ENCODE data around the gene SRC.

The SRC gene

DNA sequence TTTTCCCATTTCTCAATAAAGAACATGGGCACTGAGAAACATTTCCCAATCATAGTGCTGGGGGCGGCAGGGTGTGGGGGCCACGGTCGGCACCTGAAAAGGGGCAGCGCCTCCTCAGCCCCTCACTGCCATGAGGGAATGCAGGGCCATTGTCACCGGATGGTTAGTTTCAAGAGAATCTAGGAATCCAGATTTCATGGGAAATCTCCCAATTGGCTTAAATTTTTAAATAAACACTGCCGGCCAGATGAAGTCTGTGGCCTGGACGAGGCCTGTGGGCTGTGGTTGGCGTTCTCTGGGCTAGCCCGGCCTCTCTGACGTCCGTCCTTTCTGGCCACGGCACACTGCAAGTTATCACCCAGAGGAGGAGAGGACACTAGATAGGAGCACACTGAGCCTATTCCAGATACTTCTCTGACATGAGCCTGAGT is 30.9 kb upstream of the SRC start:
- no peak for DNase-seq (ENCODE audit: low read depth, low spot score)

DNA sequence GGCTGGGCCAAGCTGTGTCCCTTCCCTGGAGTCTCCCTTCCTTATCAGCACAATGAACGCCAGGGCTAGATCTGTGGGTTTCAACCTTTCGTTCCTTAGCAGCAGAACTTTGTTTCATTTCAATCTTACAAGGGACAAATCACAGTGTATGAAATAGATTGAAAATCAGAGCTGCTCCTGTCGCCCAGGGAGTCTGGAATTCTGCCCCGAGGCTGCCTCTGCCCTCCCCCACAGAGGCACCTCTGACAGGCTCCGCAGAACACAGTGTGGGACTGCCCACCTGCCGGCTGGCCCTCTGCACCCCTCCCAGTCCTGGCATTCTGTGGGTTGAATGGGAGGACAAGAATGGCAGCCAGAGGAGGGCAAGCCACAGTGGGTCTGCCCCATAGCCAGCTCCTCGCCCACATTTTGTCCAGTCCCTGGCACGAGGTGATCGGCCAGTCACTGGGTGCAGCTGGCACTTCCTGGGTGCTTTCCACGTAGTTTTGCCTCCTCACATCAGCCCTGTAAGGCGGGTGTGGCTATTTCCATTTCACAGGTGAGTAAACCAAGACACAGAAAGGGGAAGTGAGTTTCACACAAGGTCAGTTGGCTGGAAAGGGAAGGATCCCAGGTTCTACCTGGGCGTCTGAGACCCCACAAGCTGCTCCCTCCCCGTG is 30.4 kb upstream of the SRC start:
- no peak for DNase-seq (ENCODE audit: low read depth, low spot score)

DNA sequence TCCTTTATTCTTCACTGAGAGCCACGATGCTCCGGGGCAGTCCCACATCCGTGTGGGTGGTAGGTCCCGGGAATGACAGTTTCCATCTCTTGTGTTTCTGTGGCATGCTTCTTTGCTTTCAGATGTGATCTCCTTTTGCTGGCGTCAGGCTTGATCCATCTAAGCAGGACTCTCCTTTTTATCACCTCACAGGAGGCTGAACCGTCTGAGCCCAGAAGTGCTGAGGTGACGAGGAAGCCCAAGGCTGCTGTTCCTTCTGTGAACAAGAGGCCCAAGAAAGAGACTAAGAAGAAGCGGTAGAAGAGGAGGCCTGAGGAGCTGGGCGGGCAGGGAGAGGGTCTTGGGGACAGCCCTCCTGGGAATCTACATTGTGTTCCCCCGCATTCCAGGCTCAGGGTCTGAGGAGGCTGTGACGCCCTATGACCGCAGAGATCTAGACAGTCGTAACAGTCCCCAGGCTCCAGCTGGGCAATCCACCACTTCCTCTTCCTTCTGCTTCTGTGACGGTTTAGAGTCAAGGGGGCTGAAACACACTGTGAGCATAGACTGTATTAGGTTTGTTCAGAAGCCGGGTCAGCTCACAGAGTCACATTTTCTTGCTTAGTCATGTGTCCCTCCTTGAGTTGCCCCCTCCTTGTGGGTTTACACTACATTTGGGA is 29.7 kb upstream of the SRC start:
- DNase-seq (ENCODE audit: low read depth, low spot score), result no peak

DNA sequence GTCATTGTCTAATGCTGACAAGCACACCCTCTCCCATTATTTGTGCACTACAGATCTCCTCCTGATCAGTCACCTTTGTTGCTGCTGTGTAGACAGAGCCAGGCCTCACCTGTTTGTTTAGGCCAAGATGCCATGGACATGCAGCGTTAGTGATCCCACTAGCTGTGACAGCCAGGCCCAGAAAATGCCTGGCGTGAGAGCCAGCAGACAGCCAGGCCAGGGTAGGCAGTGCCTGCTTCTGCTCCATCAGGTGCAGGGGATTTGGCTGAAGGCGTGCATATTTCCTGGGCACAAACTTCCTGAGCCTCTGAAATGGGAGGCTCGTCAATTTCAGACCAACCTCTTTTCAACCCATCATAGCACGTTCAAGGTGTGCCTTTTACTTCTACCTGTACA is 29.2 kb upstream of the SRC start:
- DNase-seq (ENCODE audit: low read depth, low spot score), result no peak

DNA sequence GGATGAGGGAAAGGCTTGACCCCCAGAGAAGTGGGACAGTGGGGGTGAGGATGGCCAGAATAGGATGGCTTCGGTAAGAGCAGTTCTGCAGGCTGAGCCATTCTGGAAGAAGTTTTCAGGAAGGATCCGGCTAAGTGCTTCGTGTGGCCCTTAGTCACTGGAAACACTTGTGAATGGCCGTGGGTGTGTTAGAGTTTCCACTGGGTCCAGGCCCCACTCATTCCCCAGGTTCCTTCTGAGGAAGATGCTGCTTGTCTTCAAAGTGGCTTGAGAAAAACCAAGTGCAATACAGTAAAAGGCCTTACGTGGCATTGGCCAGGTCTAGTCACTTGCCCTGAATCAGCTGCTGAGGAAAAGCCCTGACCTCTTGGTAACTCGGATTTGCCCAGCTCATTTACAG is 28.6 kb upstream of the SRC start:
- no peak for DNase-seq (ENCODE audit: low read depth, low spot score)

DNA sequence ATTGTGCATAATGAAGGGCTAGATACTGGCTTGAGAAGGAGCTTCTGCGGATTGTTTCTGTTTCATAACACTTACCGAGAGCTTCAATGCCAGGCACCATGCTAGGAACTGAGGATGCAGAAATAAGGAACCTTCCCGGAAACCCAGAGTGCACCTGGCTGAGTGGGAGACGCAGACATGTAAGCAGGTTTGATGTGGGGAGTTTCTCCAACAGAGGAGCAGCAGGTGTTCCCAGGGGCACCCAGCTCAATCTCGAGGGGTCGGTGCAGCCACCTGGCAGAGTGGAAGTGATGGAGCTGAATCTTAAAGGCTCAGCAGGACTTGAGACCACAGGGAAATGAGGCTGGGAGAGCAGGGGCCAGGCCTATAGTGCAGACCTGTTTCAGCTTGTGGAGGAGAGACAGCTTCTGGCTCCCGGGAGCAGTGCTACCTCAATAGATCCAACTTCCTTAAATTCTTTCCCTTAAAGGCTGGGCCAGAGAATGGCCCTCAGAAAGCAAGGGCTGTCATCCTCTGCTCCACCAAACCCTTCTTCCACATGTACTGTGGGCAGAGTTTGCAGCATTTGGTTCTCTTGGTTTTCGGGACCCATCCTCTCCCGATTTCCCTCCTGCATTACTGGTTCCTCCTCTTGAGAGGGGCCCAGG is 27.8 kb upstream of the SRC start:
- DNase-seq (ENCODE audit: low read depth, low spot score), result no peak

DNA sequence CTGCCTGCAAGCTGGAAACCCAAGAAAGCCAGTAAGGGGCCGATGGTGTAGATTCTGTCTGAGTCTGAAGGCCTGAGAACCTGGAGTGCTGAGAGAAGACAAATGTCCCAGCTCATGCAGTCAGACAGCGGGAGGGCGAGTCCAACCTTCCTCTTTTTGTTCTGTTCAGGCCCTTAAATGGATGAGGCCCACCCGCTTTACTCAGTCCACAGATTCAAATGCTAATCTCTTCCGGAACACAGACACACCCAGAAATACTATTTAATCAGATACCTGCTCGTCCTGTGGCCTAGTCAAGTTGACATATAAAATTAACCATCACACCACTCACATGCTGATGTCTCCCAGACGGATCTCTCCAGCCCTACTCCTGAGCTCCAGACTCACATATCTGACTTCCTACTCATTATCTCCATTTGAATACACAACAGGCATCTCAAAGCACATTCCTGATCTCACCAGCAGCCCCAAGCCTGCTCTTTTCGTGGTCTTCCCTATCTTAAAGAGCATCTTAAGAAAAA is 26.7 kb upstream of the SRC start:
- DNase-seq (ENCODE audit: low read depth, low spot score), result no peak

DNA sequence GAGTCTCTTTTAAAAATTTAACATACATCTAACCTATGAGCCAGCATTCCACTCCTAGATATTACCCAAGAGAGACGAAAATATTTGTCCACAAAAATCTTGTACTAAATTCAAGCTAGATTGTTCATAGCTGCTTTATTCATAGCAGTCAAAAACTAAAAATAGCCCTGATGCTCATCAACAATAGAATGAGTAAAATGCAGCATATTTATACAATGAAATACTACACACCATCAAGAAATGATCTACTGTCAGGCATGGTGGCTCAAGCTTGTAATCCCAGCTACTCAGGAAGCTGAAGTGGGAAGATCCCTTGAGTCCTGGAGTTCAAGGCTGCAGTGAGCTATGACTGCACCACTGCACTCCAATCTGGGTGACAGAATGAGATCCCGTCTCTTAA is 22.0 kb upstream of the SRC start:
- DNase-seq (ENCODE audit: low read depth, low spot score), result no peak

DNA sequence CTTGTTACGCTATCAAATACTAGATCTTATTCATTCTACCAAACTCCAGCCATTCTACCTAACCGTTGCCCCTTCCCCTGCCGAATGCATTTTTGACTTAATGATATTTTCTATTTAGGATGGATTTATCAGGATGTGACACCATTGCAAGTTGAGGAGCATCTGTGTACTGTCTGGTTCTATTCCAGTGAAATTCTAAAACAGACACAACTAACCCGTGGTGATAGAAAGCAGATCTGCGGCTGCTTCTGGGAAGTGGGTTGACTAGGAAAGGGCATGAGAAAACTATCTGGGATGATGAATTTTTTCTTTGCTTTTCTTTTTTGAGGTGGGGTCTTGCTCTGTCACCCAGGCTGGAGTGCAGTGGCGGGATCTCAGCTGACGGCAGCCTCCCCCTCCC is 20.7 kb upstream of the SRC start:
- DNase-seq (ENCODE audit: low read depth, low spot score), result no peak

DNA sequence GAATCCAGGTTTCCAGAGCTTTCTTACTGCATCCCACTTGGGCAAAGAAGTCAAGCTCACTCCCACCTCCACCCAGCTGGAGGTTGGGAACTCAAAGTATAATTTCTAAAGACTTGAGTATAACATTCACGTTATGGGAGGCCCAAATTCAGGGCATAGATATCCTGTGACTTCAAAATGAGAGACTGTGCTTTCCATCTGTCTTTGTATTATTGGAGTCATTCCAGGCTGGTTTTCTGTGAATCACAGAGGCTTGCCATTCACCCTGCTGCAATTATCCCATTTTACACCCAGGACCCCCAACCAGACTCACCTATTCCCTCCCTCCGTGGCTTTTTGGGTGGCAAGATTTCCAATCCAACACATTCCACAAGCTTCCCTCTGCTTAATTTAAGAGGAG is 19.3 kb upstream of the SRC start:
- no peak for DNase-seq (ENCODE audit: low read depth, low spot score)

DNA sequence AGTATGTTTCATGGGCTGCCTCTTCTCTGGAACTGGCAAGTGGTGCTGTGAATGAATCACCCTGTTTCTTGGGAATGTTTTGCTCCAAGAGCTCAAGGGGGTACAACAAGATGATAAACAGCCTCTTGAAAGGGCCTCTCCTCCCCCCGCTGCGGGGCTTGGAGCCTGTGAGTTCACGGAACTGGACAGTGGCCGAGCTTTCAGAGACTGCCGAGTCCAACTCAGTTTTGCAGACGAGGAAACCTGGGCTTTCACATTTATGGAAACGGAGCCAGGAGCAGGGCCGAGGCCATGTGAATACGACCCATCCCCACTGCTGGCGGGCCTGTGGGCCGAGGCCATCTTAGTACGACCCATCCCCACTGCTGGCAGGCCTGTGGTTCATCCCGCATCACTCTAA is 18.2 kb upstream of the SRC start:
- DNase-seq (ENCODE audit: low read depth, low spot score), result no peak

DNA sequence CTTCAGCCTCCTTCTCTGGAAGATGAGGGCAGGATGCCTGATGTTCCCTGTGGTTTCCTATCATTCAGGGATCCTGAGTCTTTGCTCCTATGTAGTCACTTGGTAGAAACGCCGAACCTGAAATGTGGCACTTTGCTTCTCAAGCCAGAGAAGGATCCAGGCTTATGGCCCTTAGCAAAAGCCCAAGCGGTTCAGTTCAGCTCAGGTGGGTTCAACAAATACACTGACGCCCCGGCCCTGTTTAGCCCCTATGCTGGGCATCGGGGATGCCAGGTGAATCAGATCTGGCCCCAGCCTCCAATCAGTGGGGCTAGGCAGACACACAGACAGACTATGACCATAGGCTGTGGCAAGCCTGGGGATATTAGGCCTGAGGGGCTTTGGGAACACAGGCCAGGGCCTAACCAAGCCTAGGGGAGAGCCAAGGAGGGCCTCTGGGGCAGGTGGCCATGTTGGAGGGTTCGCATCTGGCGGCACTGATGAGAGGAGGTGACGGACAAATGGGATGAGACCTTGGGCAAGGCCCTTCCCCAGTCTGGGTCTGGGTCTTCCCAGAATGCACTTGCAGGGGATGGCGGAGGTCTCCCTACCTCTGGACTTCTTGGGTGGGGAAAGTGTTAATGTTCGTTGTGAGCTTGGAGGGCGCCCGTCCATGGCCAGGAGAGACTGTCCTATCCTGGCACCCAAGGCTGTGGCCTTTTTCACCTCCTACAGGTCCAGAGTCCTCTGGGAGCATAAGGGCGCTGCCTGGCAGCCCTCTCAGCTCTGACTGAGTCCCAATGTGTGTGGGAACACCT is 17.6 kb upstream of the SRC start:
- no peak for DNase-seq (ENCODE audit: low read depth, low spot score)

DNA sequence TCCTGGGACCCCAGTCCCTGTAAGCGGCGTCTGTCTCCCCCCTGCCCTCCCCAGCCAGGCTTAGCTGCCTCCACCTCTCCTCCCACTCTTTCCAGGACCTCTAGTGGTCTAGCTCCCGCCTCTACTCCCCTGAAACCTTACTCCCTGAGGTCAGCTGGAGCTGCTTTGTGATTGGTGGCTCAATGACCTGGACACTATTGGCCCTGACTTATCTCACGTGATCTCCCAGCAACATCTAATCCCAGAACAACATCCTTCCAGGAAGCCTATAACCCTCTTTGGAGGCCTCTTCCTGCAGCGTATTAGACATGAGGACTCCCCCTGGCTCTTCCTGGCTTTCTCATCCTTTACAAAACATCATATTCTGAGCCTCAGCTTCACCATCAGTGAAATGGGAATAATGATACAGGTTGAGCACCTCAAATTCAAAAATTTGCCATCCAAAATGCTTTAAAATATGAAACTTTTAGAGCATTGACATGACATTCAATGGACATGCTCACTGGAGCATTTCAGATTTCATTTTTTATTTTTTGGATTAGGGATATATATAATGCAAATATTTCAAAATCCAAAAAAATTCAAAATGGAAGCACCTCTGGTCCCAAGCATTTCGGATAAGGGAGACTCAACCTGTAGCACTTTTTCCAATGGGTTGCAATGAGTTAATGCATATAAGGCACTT is 16.3 kb upstream of the SRC start:
- DNase-seq (ENCODE audit: low read depth, low spot score), result no peak

DNA sequence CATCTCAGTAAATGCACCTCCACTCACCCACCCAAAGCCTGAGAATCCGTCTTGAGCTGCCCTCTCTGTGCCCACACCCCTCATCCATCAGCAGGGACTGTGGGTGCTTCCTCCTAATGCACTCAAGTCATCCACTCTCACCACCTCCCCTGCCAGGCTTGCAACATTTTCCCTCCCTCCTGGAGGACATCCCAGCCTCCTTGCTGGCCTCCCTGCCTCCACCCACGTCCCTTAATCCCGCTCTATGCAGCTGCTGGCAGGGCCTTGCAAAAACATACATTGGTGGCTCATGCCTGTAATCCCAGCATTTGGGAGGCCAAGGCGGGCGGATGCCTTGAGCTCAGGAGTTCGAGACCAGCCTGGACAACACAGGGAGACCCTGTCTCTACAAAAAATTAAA is 15.6 kb upstream of the SRC start:
- DNase-seq (ENCODE audit: low read depth, low spot score), result no peak

DNA sequence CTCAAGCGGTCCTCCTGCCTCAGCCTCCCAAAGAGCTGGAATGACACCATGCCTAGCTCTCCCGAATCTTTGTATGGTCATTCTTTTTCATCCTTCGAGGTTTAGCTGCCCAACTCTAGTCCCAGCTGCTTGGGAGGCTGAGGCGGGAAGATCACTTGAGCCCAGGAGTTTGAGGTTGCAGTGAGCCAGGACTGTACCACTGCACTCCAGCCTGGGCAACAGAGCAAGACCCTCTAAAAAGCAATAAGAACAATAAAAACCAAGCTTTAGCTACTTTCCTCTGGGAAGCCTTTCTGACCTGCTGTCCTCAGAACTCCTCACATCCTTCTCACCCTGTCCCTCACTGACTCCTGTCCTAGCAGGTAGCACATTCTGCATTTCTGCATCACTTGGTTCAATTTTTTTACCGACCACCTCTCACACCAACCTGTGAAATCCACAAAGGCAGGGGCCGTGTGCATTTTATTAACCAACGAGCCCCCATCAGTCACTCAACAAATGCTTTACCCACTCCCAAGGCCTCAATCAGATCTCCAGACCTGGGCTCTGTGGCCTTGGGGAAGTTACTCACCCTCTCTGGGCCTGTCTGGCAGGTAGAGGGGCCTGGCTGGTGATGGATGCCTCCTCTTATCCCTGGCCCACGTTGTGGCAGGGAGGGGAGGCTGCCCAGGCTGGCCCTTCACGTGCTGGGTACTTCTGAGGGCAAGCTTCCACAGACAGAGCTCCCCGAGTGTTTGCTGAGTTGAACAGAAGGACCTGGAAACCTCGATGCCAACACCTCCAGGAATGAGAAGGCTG is 14.7 kb upstream of the SRC start:
- DNase-seq (ENCODE audit: low read depth, low spot score), result no peak

DNA sequence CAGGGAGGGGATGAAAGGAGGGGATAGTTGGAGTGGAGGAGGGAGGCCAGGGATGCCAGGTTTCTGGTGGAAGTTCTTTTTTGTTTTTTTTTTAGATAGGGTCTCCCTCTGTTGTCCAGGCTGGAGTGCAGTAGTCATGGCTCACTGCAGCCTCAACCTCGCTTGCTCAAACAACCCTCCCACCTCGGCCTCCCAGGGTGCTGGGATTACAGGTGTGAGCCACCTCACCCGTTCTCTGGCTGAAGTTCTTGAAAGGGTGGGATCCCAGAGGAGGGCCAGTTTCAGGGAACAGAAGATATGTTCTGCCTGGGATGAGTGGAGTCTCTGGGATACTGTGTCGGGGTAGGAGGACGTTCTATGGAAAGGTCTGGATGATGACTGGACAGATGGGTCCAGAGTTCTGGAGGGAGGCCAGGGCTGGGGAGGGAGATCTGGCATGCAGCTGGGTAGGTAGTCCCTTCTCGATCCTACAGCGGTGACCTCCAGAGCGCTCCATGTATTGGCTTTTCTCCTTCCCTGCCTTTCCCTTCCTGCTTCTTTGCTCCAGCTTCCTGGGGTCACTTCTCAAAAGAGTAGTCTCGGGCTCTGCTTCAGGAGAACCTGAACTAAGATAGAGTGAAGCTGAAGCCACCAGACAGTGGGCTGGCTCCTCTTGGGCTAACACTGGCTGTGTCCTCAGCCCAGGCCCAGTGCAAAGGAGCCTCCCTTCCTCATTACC is 12.7 kb upstream of the SRC start:
- no peak for DNase-seq (ENCODE audit: low read depth, low spot score)

DNA sequence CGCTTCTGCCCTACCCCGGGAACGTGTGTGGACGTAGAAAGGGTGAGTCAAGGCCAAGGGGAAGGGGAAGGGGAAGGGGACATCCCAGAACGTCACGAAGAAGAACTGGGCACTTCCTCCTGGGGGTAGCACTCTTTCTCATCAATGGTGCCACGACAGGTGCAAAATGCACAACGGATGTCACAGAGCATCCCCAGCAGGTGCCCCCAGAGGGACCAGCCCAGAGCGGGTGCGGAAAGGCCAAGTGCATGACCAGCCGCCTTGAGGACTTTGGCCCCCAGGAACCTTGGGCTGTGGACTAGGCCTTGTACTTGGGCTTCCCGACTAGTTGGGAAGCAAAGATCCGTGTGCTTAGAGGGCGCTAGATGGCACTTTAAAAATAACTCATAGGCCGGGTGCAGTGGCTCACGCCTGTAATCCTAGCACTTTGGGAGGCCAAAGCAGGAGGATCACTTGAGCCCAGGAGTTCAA is 12.1 kb upstream of the SRC start:
- DNase-seq (ENCODE audit: low read depth, low spot score), result no peak

DNA sequence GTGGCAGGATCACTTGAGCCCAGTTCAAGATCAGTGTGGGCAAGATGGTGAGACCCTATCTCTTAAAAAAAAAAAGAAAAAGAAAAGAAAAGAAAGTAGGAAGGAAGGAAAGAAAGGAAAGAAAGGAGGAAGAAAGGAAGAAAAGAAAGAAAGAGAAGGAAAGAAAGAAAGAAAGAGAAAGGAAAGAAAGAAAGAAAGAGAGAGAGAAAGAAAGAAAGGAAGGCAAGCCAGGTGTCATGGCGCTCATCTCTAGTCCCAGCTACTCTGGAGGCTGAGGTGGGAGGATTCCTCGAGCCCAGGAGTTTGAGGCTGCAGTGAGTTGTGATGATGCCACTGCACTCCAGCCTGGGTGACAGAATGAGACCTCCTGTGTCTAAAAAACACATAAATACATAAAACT is 11.5 kb upstream of the SRC start:
- DNase-seq (ENCODE audit: low read depth, low spot score), result no peak

DNA sequence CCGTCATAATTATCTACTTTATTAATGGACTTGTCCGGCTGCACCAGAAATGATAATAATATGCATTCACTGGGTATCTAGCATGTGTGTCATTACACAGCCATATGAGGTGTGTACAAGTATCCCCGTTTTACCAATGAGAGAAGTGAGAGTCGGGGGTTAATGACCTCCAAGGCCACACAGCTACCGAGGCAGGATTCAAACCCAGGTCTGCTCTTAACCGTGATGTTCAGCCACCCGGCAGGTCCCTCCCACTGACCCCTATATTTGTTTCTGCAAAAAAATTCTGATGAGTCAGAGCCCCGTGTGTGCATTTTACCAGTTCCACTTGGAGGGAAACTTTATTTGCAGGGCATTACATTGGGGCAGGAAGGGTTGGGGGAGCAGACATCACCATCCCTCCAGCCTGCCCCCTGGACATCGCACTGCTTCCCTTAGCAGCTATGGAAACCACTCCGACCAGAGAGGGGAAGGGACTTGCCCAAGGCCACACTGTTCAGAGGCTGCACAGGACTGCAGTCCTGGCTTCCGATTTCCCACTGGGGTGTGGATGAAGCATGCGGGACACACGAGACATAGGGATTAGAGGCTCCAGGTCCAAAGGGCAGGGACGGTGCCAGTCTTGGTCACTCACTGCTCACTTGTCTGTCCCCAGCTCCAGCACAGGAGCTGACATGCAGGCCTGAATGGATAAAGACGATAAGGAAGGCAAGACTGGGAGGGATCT is 10.1 kb upstream of the SRC start:
- DNase-seq (ENCODE audit: low read depth, low spot score), result no peak
